ENCODE results near the gene GIN1.
"Not testable (repeated sequence)": the region's sequence is repeated elsewhere in the genome, so short reads cannot be mapped to it uniquely, and the experiment has no call there.

The GIN1 gene

DNA sequence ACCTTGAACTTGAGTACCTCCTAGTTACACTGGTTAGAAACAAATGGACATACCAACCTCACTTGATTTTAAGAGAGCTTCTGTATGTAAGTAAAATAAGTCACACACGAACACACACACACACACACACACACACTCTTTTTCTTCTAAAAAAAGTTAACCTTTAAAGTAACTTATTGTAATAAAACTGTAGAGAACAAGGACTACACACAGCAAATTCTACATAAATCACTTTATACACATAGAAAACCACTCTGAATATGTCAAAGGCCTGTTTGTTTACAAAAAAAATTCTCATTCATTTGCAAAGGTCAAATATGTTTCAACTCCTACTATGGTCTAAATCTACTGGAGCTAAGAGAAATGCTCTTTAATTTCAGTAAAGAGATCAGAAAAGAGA lies 29.1 kb downstream of the GIN1 start:
- Histone ChIP-seq H3K9me3 (ENCODE audit: control insufficient read depth, low read length) (no peaks in the 10 kb centered on the region), H3K27ac (ENCODE audit: insufficient read depth, low read length, poor library complexity, severe bottlenecking) (no peak overlapping the region), H3K4me3 (ENCODE audit: insufficient read depth, low read depth, low read length, poor library complexity, severe bottlenecking) (no peak overlapping the region), H3K36me3 (ENCODE audit: control insufficient read depth, insufficient read depth, low read length) (peaks cover 28% of the 10 kb centered on the region), H3K4me1 (ENCODE audit: control insufficient read depth, insufficient read depth, low read length, poor library complexity, severe bottlenecking) (no peaks in the 10 kb centered on the region), H3K27me3 (replicated peaks; ENCODE audit: control insufficient read depth, insufficient read depth, low read length, poor library complexity, severe bottlenecking) (no peaks in the 10 kb centered on the region)
- DNase-seq, result no peak

DNA sequence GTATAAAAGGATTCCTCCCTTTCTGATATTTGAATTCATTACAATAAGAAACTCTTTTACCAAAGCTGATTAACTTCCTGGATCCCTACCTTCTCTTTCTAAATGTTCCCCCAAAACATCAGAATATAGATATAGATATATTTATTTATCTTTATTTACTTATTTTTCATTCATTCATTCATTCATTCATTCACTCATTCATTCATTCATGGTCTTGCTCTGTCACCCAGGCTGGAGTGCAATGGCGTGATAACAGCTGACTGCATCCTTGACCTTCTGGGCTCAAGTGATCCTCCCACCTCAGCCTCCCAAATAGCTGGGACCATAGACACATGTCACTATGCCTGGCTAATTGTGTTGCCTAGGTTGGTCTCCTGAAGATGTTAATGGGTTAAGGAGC lies 30.7 kb downstream of the GIN1 start:
- H3K27ac ChIP-seq (ENCODE audit: insufficient read depth, low read length, poor library complexity, severe bottlenecking), result no peak overlapping the region
- H3K4me1 ChIP-seq (ENCODE audit: control insufficient read depth, insufficient read depth, low read length, poor library complexity, severe bottlenecking), result no peaks in the 10 kb centered on the region
- H3K27me3 ChIP-seq (replicated peaks; ENCODE audit: control insufficient read depth, insufficient read depth, low read length, poor library complexity, severe bottlenecking), result no peaks in the 10 kb centered on the region
- peaks cover 6% of the 10 kb centered on the region for H3K9me3 ChIP-seq (ENCODE audit: control insufficient read depth, low read length)
- DNase-seq, result no peak
- peaks cover 27% of the 10 kb centered on the region for H3K36me3 ChIP-seq (ENCODE audit: control insufficient read depth, insufficient read depth, low read length)
- H3K4me3 ChIP-seq (ENCODE audit: insufficient read depth, low read depth, low read length, poor library complexity, severe bottlenecking), result no peak overlapping the region

GRCh38 chr5:103086547-103086946 lies 33.4 kb downstream of the GIN1 start:
- no peaks in the 10 kb centered on the region for H3K4me1 ChIP-seq (ENCODE audit: control insufficient read depth, insufficient read depth, low read length, poor library complexity, severe bottlenecking)
- peaks cover 6% of the 10 kb centered on the region for H3K9me3 ChIP-seq (ENCODE audit: control insufficient read depth, low read length)
- no peak for DNase-seq
- H3K36me3 ChIP-seq (ENCODE audit: control insufficient read depth, insufficient read depth, low read length), result peaks cover 22% of the 10 kb centered on the region
- H3K4me3 ChIP-seq (ENCODE audit: insufficient read depth, low read depth, low read length, poor library complexity, severe bottlenecking), result no peak overlapping the region
- no peak overlapping the region for H3K27ac ChIP-seq (ENCODE audit: insufficient read depth, low read length, poor library complexity, severe bottlenecking)
- H3K27me3 ChIP-seq (replicated peaks; ENCODE audit: control insufficient read depth, insufficient read depth, low read length, poor library complexity, severe bottlenecking), result no peaks in the 10 kb centered on the region

GRCh38 chr5:103079796-103080195 lies 40.1 kb downstream of the GIN1 start:
- peaks cover 17% of the 10 kb centered on the region for H3K9me3 ChIP-seq (ENCODE audit: control insufficient read depth, low read length)
- H3K4me3 ChIP-seq (ENCODE audit: insufficient read depth, low read depth, low read length, poor library complexity, severe bottlenecking), result no peak overlapping the region
- H3K4me1 ChIP-seq (ENCODE audit: control insufficient read depth, insufficient read depth, low read length, poor library complexity, severe bottlenecking), result no peaks in the 10 kb centered on the region
- DNase-seq, result no peak
- H3K27ac ChIP-seq (ENCODE audit: insufficient read depth, low read length, poor library complexity, severe bottlenecking), result no peak overlapping the region
- H3K36me3 ChIP-seq (ENCODE audit: control insufficient read depth, insufficient read depth, low read length), result no peaks in the 10 kb centered on the region
- no peaks in the 10 kb centered on the region for H3K27me3 ChIP-seq (replicated peaks; ENCODE audit: control insufficient read depth, insufficient read depth, low read length, poor library complexity, severe bottlenecking)

- no peak overlapping the region for H3K27ac ChIP-seq (ENCODE audit: insufficient read depth, low read length, poor library complexity, severe bottlenecking)
- no peaks in the 10 kb centered on the region for H3K27me3 ChIP-seq (replicated peaks; ENCODE audit: control insufficient read depth, insufficient read depth, low read length, poor library complexity, severe bottlenecking)
- DNase-seq, result no peak
- no peaks in the 10 kb centered on the region for H3K36me3 ChIP-seq (ENCODE audit: control insufficient read depth, insufficient read depth, low read length)
- no peak overlapping the region for H3K4me3 ChIP-seq (ENCODE audit: insufficient read depth, low read depth, low read length, poor library complexity, severe bottlenecking)
- peaks cover 16% of the 10 kb centered on the region for H3K9me3 ChIP-seq (ENCODE audit: control insufficient read depth, low read length)
- H3K4me1 ChIP-seq (ENCODE audit: control insufficient read depth, insufficient read depth, low read length, poor library complexity, severe bottlenecking), result no peaks in the 10 kb centered on the region
Observed at GRCh38 chr5:103075442-103075841, 44.5 kb downstream of the GIN1 start.

DNA sequence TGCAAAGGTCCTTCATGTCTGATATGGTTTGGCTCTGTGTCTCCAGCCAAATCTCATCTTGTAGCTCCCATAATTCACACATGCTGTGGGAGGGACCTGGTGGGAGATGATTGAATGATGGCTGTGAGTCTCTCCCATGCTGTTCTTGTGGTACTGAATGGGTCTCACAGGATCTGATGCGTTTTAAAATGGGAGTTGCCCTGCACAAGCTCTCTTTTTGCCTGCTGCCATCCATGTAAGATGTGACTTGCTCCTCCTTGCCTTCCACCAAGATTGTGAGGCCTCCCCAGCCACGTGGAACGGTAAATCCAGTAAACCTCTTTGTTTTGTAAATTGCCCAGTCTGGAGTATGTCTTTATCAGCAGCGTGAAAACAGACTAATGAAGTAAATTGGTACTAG lies 46.4 kb downstream of the GIN1 start:
- not testable (repeated sequence) for H3K27me3 ChIP-seq (replicated peaks; ENCODE audit: control insufficient read depth, insufficient read depth, low read length, poor library complexity, severe bottlenecking); H3K36me3 ChIP-seq (ENCODE audit: control insufficient read depth, insufficient read depth, low read length); DNase-seq; H3K4me3 ChIP-seq (ENCODE audit: insufficient read depth, low read depth, low read length, poor library complexity, severe bottlenecking); H3K4me1 ChIP-seq (ENCODE audit: control insufficient read depth, insufficient read depth, low read length, poor library complexity, severe bottlenecking); H3K27ac ChIP-seq (ENCODE audit: insufficient read depth, low read length, poor library complexity, severe bottlenecking)
- H3K9me3 ChIP-seq (ENCODE audit: control insufficient read depth, low read length), result peaks cover 12% of the 10 kb centered on the region

DNA sequence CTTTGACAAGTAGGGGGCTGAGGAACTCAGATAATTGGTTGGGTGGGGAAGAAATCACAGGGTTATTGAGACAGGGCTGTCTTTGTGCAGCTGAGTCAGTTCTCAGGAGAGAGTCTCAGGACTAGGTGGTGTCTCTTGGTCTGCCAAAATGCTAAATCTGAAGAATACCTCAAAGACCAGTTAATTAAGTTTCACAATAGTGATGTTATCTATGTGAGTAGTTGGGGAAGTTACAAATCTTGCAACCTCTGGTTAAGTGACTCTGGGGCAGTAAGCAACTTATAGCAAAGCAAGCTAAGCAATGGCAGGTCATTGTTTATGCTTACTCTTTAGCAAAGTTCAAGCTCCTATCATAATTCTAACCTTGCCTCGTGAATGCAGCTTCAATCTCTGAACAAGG lies 53.6 kb downstream of the GIN1 start:
- Histone ChIP-seq H3K27me3 (replicated peaks; ENCODE audit: control insufficient read depth, insufficient read depth, low read length, poor library complexity, severe bottlenecking) (no peaks in the 10 kb centered on the region), H3K9me3 (ENCODE audit: control insufficient read depth, low read length) (no peaks in the 10 kb centered on the region), H3K36me3 (ENCODE audit: control insufficient read depth, insufficient read depth, low read length) (no peaks in the 10 kb centered on the region), H3K4me3 (ENCODE audit: insufficient read depth, low read depth, low read length, poor library complexity, severe bottlenecking) (no peak overlapping the region), H3K27ac (ENCODE audit: insufficient read depth, low read length, poor library complexity, severe bottlenecking) (no peak overlapping the region), H3K4me1 (ENCODE audit: control insufficient read depth, insufficient read depth, low read length, poor library complexity, severe bottlenecking) (no peaks in the 10 kb centered on the region)
- no peak for DNase-seq

- DNase-seq, result no peak
- no peaks in the 10 kb centered on the region for H3K27me3 ChIP-seq (replicated peaks; ENCODE audit: control insufficient read depth, insufficient read depth, low read length, poor library complexity, severe bottlenecking)
- H3K36me3 ChIP-seq (ENCODE audit: control insufficient read depth, insufficient read depth, low read length), result no peaks in the 10 kb centered on the region
- H3K4me1 ChIP-seq (ENCODE audit: control insufficient read depth, insufficient read depth, low read length, poor library complexity, severe bottlenecking), result no peaks in the 10 kb centered on the region
- no peaks in the 10 kb centered on the region for H3K9me3 ChIP-seq (ENCODE audit: control insufficient read depth, low read length)
- no peak overlapping the region for H3K4me3 ChIP-seq (ENCODE audit: insufficient read depth, low read depth, low read length, poor library complexity, severe bottlenecking)
- H3K27ac ChIP-seq (ENCODE audit: insufficient read depth, low read length, poor library complexity, severe bottlenecking), result no peak overlapping the region
Observed at GRCh38 chr5:103060424-103060954, 59.4 kb downstream of the GIN1 start.

DNA sequence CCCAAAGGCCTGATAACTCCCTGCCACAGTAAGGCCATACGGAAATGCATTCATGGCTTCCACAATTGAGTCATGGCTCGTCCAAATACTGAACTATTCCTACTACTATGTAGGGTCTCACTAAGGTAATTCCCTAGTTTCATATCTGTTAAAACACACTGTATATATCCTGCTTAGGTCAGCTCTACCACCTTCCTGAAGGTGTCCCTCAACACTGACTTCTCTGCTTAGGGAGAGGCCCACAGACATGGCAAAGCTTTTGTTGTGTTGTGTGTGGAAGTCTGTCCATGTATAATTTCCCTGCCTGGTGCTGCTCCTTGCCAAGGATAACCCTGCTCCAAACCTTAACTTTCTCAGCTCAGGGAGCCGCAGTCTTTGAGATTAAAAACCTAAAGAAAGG lies 60.4 kb downstream of the GIN1 start:
- no peaks in the 10 kb centered on the region for H3K9me3 ChIP-seq (ENCODE audit: control insufficient read depth, low read length)
- no peaks in the 10 kb centered on the region for H3K27me3 ChIP-seq (replicated peaks; ENCODE audit: control insufficient read depth, insufficient read depth, low read length, poor library complexity, severe bottlenecking)
- no peaks in the 10 kb centered on the region for H3K36me3 ChIP-seq (ENCODE audit: control insufficient read depth, insufficient read depth, low read length)
- no peak overlapping the region for H3K4me3 ChIP-seq (ENCODE audit: insufficient read depth, low read depth, low read length, poor library complexity, severe bottlenecking)
- no peaks in the 10 kb centered on the region for H3K4me1 ChIP-seq (ENCODE audit: control insufficient read depth, insufficient read depth, low read length, poor library complexity, severe bottlenecking)
- no peak overlapping the region for H3K27ac ChIP-seq (ENCODE audit: insufficient read depth, low read length, poor library complexity, severe bottlenecking)
- DNase-seq, result no peak

GRCh38 chr5:103057208-103058130 lies 62.5 kb downstream of the GIN1 start:
- no peak overlapping the region for H3K27ac ChIP-seq (ENCODE audit: insufficient read depth, low read length, poor library complexity, severe bottlenecking)
- no peaks in the 10 kb centered on the region for H3K36me3 ChIP-seq (ENCODE audit: control insufficient read depth, insufficient read depth, low read length)
- H3K9me3 ChIP-seq (ENCODE audit: control insufficient read depth, low read length), result no peaks in the 10 kb centered on the region
- no peaks in the 10 kb centered on the region for H3K27me3 ChIP-seq (replicated peaks; ENCODE audit: control insufficient read depth, insufficient read depth, low read length, poor library complexity, severe bottlenecking)
- H3K4me1 ChIP-seq (ENCODE audit: control insufficient read depth, insufficient read depth, low read length, poor library complexity, severe bottlenecking), result no peaks in the 10 kb centered on the region
- no peak overlapping the region for H3K4me3 ChIP-seq (ENCODE audit: insufficient read depth, low read depth, low read length, poor library complexity, severe bottlenecking)
- DNase-seq, result no peak
